A673 (cell line): Measurements from ENCODE around the gene ACLY.
"Not testable (repeated sequence)": the region's sequence is repeated elsewhere in the genome, so short reads cannot be mapped to it uniquely, and the experiment has no call there.

Experiments
- EZH2 ChIP-seq: fragments of 200-600 bp; sonication (generic); IDR thresholded peaks from 2 replicates; pipeline ENCODE4 v1.6.1; 2017; ENCODE audit warnings: borderline replicate concordance, low read depth, mild to moderate bottlenecking, mixed read lengths, antibody characterized with exemption, low read length; ENCODE audit not compliant: poor library complexity, severe bottlenecking
- TF ChIP-seq, protein P1 (sequence below): fragments of 300-800, 200-600 bp; sonication (generic); conservative IDR thresholded peaks from 2 replicates; pipeline ENCODE4 v1.5.1; 2017; ENCODE audit warnings: low read depth, mild to moderate bottlenecking, antibody characterized with exemption, low read length, moderate library complexity, mixed read lengths

DNA sequence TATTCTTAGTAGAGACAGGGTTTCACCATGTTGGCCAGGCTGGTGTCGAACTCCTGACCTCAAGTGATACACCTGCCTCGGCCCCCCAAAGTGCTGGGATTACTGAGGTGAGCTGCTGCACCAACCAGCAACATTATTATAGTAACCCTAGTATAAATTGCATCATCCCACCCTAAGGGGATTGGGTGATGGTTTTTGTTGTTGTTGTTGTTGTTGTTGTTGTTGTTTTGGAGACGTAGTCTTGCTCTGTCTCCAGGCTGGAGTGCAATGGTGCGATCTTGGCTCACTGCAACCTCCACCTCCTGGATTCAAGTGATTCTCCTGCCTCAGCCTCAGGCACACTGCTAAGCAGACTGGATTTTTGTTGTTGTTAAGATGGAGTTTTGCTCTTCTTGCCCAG, 13.0 kb upstream of the ACLY start:
- TF ChIP-seq, protein P1, sequence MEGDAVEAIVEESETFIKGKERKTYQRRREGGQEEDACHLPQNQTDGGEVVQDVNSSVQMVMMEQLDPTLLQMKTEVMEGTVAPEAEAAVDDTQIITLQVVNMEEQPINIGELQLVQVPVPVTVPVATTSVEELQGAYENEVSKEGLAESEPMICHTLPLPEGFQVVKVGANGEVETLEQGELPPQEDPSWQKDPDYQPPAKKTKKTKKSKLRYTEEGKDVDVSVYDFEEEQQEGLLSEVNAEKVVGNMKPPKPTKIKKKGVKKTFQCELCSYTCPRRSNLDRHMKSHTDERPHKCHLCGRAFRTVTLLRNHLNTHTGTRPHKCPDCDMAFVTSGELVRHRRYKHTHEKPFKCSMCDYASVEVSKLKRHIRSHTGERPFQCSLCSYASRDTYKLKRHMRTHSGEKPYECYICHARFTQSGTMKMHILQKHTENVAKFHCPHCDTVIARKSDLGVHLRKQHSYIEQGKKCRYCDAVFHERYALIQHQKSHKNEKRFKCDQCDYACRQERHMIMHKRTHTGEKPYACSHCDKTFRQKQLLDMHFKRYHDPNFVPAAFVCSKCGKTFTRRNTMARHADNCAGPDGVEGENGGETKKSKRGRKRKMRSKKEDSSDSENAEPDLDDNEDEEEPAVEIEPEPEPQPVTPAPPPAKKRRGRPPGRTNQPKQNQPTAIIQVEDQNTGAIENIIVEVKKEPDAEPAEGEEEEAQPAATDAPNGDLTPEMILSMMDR = not testable (repeated sequence)
- not testable (repeated sequence) for TF ChIP-seq EZH2
